Loucy (cell line): Measurements from ENCODE around the gene DLK1.

Experiments
- CTCF ChIP-seq: fragments of 200-600 bp; sonication (generic); conservative IDR thresholded peaks from 2 replicates; pipeline ENCODE4 v1.5.1; 2014; ENCODE audit warnings: mild to moderate bottlenecking, antibody characterized with exemption, low read length
- EZH2phosphoT487 ChIP-seq: fragments of 200-600 bp; IDR thresholded peaks from 2 replicates; pipeline ENCODE4 v1.6.1; 2018; ENCODE audit warnings: antibody characterized with exemption, mild to moderate bottlenecking, moderate library complexity, borderline replicate concordance

- TF ChIP-seq CTCF = no peak
- TF ChIP-seq EZH2phosphoT487 = no peak
Measured at GRCh38 chr14:100748944-100749343, 22.3 kb downstream of the DLK1 start.
